AG04449 (cell line): ENCODE measurements around the gene GAN.

Experiments
- CTCF ChIA-PET: fragments of 350-600 bp; formaldehyde crosslinking; extraction: SDS; loops from one replicate; lab custom pipeline; 2021; ENCODE audit warnings: antibody characterized with exemption; lab: Yijun Ruan, JAX
- POLR2A ChIA-PET: fragments of 400-600, 350-600 bp; formaldehyde crosslinking; extraction: SDS; loops from one replicate; lab custom pipeline; 2020; ENCODE audit warnings: antibody characterized with exemption, inconsistent platforms; lab: Yijun Ruan, JAX
- DNase-seq: peaks from one replicate; pipeline ENCODE4 v3.0.0-alpha.2; 2010; ENCODE audit warnings: low read depth, low spot score
- H3K4me3 ChIP-seq: 2 replicates; pipeline ENCODE4 v1.5.1; 2011; ENCODE audit warnings: low read depth, mild to moderate bottlenecking, control low read depth, low read length
- TF ChIP-seq, protein P1 (sequence below): IDR thresholded peaks from one replicate; pipeline ENCODE4 v1.5.1; 2011; ENCODE audit warnings: mild to moderate bottlenecking, moderate library complexity, low read length, control low read depth, inconsistent platforms; ENCODE audit not compliant: insufficient read depth; ENCODE audit errors: missing control alignments

Gene GAN

DNA sequence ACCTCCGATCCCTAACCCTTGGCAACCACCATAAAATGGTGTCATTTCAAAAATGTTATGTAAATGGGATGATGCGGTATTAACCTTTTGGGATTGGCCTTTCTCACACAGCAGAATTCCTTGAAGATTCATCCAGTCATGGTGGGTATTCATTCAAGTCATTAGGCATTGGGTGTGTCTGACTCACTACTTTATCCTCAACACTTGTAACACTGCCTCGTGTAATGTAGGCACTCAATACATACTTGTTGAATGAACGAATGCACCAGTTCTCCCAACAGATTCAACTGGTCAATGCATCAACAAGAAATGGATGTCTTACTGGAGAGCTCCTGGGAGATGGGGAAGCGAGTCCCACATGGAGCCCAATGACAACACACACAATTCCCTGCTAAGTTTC is 21.8 kb upstream of the GAN start:
- TF ChIP-seq, protein P1, sequence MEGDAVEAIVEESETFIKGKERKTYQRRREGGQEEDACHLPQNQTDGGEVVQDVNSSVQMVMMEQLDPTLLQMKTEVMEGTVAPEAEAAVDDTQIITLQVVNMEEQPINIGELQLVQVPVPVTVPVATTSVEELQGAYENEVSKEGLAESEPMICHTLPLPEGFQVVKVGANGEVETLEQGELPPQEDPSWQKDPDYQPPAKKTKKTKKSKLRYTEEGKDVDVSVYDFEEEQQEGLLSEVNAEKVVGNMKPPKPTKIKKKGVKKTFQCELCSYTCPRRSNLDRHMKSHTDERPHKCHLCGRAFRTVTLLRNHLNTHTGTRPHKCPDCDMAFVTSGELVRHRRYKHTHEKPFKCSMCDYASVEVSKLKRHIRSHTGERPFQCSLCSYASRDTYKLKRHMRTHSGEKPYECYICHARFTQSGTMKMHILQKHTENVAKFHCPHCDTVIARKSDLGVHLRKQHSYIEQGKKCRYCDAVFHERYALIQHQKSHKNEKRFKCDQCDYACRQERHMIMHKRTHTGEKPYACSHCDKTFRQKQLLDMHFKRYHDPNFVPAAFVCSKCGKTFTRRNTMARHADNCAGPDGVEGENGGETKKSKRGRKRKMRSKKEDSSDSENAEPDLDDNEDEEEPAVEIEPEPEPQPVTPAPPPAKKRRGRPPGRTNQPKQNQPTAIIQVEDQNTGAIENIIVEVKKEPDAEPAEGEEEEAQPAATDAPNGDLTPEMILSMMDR, result no peak
- no peak for DNase-seq
- ChIA-PET CTCF (no interaction called here), POLR2A (no interaction called here)
- H3K4me3 ChIP-seq, result no peak overlapping the region

DNA sequence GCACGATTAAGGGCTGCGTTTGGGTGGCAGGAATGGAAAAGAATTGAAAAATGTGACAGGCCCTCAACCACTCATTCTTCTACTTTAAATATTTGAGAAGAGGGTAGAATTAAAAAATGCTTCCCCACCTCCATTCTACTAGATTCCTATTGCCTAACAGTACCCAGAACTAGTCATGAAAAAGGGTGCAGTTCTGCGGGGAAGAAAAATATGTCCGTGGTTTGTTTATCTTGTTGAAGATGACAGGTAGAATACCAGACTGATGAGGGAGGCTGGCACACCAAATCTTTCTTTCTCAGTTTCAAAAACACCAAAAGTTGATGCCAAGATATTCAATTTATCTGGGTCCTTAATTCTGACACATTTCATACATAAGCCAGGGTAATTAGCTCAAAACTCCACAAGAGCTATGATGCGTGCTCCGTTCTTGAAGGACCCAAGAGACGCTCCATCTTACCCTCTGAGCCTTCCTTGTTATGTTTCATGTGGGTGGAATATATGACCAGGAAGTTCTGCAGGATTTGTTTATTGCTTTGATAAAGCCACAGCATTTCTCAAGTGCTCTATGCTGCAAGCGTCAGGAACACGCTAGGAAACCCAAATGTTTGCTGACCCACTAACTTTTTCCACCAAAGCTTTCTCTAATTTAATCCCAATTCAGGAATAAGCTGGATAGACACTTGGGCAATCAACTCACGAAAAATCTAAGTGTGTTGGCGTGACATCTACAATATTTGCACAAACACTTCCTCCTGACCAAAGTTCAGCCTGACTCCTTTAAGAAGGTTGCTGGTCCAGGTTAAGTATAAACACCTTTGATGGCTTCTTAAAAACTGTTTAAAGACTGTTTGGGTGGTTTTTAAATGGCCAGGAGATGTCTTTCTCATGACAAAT is 20.6 kb upstream of the GAN start:
- POLR2A ChIA-PET, result no interaction called here
- TF ChIP-seq, protein P1, result no peak
- DNase-seq, result no peak
- H3K4me3 ChIP-seq, result no peak overlapping the region
- CTCF ChIA-PET, result no interaction called here

DNA sequence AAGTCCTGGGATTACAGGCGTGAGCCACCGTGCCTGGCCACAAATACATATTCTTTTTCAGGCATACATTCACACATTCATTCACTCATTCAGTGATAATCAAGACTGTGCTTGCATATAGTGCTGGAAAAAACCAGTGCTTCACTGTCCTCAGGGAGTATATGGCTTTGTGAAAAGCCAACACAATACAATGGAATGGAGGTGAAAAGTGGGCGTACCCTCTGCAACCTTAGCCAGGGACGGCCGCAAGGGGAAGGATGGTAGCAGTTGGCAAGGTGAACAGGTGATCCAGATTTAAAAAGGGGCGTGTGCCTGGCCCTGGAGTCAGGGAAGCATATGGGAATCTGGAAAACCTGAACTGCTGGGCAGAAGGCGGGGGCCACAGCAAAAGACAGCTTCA is 18.1 kb upstream of the GAN start:
- CTCF ChIA-PET, result no interaction called here

DNA sequence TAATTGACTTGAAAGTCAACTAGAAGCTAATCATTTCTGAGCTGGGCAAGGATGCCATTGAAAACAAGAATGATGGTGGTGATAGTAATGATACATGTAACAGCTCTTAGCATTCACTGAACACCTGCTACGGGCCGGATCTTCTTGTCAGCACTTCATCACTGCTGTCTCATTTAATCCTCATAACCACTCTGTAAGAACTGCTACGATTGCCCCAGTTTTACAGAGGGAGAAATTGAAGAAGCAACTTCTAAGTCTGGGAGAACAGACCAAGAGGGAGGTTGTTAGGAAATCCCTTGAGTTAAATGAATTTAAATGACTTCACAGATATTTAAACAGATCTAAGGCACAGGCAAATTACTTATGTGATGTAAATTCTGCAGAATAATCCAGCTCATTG is 7.0 kb upstream of the GAN start:
- no peak overlapping the region for H3K4me3 ChIP-seq
- ChIA-PET CTCF (interaction anchor here (0.5 to 0.8 kb wide), 2 partner anchors 46 to 115 kb away, joined by 3 read pairs; no protein-coding TSS in a partner anchor), POLR2A (no interaction called here)
- TF ChIP-seq, protein P1, result no peak
- no peak for DNase-seq

More for the DNA sequence above, 18.1 kb upstream of the GAN start:
- POLR2A ChIA-PET, result no interaction called here
- TF ChIP-seq, protein P1, result no peak
- no peak for DNase-seq
- no peak overlapping the region for H3K4me3 ChIP-seq

DNA sequence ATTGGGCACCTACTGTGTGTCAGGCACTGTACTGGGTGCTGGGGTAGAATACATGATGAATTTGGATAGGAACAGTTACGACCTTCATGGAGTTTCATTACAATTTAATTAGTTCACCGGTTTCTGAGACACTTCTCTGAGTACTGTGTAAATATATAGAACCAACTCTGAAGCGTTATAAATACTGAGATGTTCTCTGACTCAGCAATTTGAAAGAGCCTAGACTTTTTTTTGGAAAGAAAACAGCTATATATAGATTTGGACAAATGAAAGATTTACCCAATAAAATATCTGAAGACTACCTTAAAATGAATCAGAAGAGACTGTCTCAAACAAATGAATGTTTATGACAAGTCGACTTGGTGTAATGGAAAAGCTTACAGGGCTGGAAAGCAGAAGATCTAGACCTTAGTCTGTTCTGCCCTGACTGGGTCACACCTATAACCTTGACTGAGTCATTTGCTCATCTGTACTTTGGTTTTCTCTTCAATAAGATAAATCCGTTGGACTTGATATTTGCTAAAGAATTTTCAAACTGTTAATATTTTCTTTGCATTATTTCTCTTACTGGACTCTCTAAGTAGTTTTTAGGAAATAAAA is 4.6 kb upstream of the GAN start:
- TF ChIP-seq, protein P1, result no peak
- CTCF ChIA-PET, result interaction anchor here (1.0 to 1.5 kb wide), 2 partner anchors 10 to 56 kb away, joined by 3 read pairs; no protein-coding TSS in a partner anchor
- H3K4me3 ChIP-seq, result no peak overlapping the region
- DNase-seq, result no peak
- POLR2A ChIA-PET, result no interaction called here

DNA sequence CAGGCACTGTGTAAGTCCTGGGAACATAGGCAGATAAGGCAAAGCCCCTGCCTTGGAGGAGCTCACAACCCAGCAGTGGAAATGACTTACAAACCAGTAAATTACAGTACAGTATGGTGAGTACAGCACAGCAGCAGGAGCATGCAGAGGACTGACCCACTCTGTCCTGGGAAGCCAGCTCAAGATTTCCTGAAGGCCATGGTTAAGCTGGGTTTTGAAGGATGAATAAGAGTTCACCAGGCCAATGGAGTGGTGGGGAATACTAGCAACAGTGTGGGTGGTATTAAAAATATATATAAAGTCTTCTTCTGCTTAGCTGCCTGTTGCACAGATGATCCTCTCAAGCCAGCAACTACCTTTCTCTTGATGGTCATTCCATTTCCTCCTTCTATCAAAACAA is 3.0 kb upstream of the GAN start:
- no peak overlapping the region for H3K4me3 ChIP-seq
- POLR2A ChIA-PET, result no interaction called here

More for the DNA sequence above, 3.0 kb upstream of the GAN start:
- CTCF ChIA-PET, result interaction anchor here (0.9 to 1.6 kb wide), 3 partner anchors 12 to 54 kb away, joined by 3 to 5 read pairs (median 4); no protein-coding TSS in a partner anchor
- DNase-seq, result no peak
- TF ChIP-seq, protein P1, result no peak
